Measurements from ENCODE around the gene ZNF106.
A peak's percentile ranks its signal among the peaks of the same experiment; 100 is the strongest.

ZNF106 gene

DNA sequence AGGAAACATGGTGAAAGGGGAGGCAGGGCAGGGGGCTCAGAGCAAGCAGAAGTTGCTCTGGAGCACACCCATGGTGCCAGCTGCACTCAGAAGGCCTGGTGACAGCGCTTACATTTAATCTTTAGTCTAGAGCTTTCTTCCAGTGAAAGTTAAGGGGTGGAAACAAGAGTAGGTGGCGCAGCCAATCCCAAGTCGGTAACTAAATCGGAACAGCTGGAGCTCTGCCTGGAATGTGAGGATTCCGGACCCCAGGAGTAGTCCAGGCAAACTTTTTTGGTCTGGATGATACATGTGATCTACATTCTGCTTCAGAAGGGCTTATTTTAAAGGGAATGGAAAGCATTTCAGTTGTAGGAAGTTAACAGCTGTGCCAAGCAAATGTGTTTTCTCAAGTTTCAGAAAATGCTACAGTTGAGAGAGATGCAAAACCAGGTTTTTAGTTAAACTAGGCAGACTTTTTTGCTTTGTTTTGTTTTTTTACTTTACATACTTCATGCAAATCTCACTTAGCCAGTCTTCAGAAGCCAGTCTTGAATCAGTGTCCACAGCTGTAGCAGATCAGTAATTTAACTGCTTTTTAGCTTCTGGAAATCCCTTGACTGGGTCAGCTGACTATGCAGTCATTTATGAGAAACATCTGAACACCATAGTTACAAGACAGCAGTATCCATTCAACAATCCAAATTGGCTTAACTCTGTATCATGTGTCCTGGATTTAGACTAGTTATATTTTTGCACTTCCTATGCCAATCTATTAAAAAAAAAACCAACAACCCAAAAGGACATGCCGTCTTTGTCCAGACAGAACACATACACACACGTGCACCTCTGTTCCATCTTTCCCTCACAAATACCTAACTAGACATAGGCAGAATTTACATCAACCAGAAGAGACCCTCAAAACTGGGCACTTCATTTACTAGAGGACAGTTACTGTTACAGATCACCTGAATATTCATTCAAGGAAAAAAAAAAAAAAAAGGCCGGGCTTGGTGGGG, 33.2 kb downstream of the ZNF106 start:
- in situ Hi-C loops (cut with HindIII; ENCODE audit: low pct_unique_long_range_greater_than_20kb, low sequenced_read_pairs), result no loop called here
- TF ChIP-seq JUND (IDR thresholded peaks at IDR 0.05; ENCODE audit: low read depth), result no peak
- DNase-seq (ENCODE audit: low read depth in 1 of 2, low spot score in 1 of 2), result no peak

DNA sequence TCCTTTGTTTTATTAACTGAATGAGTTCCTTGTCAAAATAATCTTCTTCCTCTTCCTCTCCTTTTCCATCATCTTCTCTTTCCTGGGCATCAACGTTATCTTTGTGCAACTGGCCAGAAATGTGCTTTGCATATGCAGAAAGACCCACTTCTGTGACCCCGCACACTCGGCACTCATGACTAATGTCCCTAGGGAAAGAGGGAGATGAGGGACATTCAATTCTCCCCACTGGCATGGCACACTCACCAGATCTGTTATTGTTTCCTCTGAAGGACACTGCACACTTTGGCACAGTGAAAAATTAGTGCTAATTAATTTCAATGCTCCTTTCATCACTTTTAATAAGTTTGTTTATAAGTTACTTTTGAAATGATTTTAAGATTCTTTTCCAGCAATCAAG, 34.0 kb downstream of the ZNF106 start:
- TF ChIP-seq JUND (IDR thresholded peaks at IDR 0.05; ENCODE audit: low read depth), result no peak
- DNase-seq (ENCODE audit: low read depth in 1 of 2, low spot score in 1 of 2), result no peak
- in situ Hi-C loops (cut with HindIII; ENCODE audit: low pct_unique_long_range_greater_than_20kb, low sequenced_read_pairs), result no loop called here

DNA sequence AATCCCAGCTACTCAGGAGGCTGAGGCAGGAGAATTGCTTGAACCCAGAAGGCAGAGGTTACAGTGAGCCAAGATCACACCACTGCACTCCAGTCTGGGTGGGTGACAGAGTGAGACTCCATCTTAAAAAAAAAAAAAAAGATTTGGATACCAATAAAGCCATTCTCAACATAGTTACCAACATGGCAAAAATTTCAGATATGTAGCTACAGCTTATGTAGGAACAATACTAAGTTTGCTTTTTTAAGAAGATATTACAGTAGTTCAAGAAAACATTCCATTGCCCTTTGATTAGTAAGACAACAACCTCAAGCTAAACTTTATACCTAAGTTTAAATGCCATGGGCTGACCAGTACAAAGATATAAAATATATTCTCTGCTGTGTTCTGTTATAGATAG, 34.4 kb downstream of the ZNF106 start:
- no peak for DNase-seq (ENCODE audit: low read depth in 1 of 2, low spot score in 1 of 2)
- in situ Hi-C loops (cut with HindIII; ENCODE audit: low pct_unique_long_range_greater_than_20kb, low sequenced_read_pairs), result no loop called here
- TF ChIP-seq JUND (IDR thresholded peaks at IDR 0.05; ENCODE audit: low read depth), result no peak

DNA sequence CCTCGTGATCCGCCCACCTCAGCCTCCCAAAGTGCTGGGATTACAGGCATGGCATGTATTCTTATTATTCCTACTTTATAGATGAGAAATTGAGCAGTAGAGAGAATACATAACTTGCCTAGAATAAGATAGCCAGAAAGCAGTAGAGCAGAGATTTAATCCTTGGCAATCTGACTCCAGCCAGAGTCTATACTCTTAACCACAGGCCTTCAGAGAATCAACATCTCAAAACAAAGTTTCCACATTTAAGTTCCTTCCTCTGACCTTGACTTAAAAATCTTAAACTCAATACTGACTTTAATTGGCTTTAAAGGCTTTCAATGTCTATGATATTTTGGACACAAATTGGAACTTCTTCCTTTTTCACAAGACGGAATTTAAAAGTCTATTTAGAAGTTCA, 37.1 kb downstream of the ZNF106 start:
- no peak for TF ChIP-seq JUND (IDR thresholded peaks at IDR 0.05; ENCODE audit: low read depth)
- DNase-seq (ENCODE audit: low read depth in 1 of 2, low spot score in 1 of 2), result no peak
- in situ Hi-C loops (cut with HindIII; ENCODE audit: low pct_unique_long_range_greater_than_20kb, low sequenced_read_pairs), result no loop called here

DNA sequence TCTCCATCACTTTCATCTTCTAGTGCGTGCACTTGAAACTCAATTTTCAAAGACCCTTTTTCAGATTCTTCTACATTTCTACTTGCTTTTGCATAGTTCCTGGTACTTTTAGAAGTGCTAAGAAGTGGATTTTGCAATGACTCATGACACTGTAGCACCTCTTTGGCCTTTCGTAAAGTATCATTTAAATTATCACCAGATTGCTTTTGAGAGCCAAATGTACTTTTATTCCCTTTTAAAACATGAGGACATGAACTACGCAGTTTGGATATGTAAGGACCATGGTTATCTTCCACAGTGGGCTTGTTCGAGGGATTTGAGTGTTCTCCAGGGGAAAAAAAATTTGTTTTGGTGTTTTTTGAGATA, 40.5 kb downstream of the ZNF106 start:
- in situ Hi-C loops (cut with HindIII; ENCODE audit: low pct_unique_long_range_greater_than_20kb, low sequenced_read_pairs), result no loop called here
- no peak for TF ChIP-seq JUND (IDR thresholded peaks at IDR 0.05; ENCODE audit: low read depth)
- DNase-seq (ENCODE audit: low read depth in 1 of 2, low spot score in 1 of 2), result no peak

DNA sequence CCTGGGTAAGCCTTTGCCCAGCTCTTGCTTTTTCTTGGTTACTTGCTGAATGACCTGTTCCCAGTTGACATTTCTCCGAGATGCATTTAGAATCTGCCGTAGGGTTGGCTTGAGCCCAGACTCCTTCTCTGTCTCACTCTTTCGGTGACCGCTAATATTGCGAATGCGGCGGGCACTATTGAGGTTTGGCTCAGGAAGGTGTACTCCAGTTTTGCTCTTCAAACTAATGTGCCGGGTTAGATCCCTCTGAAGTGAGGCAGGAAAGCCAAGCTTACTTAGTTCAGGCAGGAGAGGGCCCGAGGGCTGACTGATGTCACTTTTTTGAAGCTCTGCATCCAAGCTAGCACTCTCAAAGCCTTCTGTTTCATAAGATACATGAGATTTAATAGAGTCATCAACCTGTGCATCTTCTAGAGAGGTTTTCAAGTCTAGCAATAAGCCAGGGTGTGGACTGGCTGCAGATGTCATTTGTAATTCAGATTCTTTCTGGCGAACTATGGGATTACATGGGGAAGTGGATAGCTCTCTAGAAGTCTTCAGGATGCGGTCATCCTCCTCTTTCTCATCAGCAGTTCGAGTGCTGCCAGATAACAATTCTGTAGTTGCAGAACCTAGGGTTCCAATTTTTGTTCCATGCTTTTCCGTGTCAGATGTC, 41.0 kb downstream of the ZNF106 start:
- no peak for TF ChIP-seq JUND (IDR thresholded peaks at IDR 0.05; ENCODE audit: low read depth)
- in situ Hi-C loops (cut with HindIII; ENCODE audit: low pct_unique_long_range_greater_than_20kb, low sequenced_read_pairs), result no loop called here
- no peak for DNase-seq (ENCODE audit: low read depth in 1 of 2, low spot score in 1 of 2)

DNA sequence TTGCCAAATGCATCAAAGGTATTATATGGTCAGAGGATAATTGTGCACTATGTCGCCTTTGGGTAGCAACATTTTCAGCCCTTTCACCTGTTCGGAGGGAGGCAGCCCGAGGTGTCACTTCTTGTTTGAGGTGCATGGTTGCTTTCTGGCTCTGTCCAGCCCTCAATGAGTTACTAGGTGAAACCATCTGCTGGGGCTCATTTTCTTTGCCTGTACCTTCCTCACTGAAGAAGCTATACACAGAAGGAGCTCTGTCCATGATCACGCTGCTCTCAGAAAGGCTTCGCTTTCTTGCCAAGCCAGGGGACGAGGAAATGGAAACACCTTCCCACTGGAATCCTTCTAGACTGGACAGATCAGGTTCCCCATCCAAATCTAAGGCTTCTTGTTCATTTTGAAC, 42.7 kb downstream of the ZNF106 start:
- TF ChIP-seq JUND (IDR thresholded peaks at IDR 0.05; ENCODE audit: low read depth), result no peak
- in situ Hi-C loops (cut with HindIII; ENCODE audit: low pct_unique_long_range_greater_than_20kb, low sequenced_read_pairs), result no loop called here
- DNase-seq (ENCODE audit: low read depth in 1 of 2, low spot score in 1 of 2), result no peak

DNA sequence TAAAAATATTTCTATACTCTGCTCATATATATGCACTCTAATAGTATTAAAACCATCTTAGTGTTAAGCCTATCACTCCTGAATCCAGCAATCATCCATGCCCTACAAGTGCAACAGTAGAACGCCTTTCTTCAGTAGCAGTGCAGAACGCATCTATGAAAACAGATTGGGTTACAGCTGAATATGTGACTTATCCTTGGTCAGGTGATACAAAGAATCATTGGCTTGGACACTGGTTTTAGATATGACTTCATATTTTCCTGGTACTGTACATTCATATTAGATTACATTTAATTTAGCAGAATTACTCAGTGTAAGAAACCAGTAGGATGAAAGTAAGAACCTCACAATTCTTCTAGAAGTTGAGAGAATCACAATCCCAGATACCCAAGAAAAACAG, 43.3 kb downstream of the ZNF106 start:
- in situ Hi-C loops (cut with HindIII; ENCODE audit: low pct_unique_long_range_greater_than_20kb, low sequenced_read_pairs), result no loop called here
- no peak for TF ChIP-seq JUND (IDR thresholded peaks at IDR 0.05; ENCODE audit: low read depth)
- DNase-seq (ENCODE audit: low read depth in 1 of 2, low spot score in 1 of 2), result no peak

DNA sequence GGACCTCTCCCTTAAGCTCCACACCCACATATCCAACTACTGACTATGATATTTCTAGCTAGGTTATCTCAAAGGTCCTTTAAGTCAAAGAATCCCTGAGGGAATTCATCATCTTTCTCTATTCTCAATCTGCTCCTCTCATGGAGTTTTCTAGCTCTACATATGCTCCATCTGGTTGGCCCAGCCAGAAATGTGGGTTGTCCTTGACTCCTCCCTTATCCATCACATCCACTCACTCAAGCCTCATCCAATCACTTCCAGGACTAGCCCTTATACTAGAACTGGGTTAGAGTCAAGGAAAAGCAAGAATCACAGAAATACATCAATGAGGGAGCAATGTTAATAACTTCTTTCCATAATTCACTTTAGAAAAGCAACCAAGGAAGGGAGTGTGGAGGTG, 45.4 kb downstream of the ZNF106 start:
- in situ Hi-C loops (cut with HindIII; ENCODE audit: low pct_unique_long_range_greater_than_20kb, low sequenced_read_pairs), result no loop called here

DNA sequence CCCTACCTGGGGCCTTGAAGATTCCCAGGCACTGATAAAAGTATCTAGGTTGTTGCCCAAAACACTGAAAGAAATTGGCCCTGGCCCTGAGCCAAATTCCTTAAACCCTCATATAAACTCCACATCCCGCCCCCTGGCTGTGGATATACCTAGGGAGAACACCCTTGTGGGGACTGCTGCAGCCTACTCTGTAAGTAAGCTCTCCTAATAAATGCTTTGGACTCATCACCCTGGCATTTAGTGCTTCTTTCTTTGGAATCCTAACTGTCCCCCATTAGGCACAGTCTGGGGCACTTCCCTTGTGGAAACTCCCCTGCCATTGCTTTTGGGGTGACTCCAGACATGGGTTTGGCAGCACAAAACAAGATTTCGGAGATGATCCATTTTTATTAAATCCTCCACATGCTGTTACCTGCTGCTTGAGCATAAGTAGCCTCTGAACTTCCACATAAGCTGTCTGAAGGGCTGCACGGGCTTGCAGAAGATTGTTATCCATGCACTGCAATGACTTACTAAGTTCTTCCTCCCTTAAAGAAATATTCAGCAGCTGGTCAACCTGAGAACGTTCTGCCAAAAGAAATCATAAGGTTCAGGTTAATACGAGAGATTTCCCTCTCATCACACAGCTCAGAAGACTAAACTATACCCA, 46.4 kb downstream of the ZNF106 start:
- in situ Hi-C loops (cut with HindIII; ENCODE audit: low pct_unique_long_range_greater_than_20kb, low sequenced_read_pairs), result no loop called here
- no peak for TF ChIP-seq JUND (IDR thresholded peaks at IDR 0.05; ENCODE audit: low read depth)
- peak in 1 of 2 experiments; percentile 60 for DNase-seq (ENCODE audit: low read depth in 1 of 2, low spot score in 1 of 2)

More for the DNA sequence above, 45.4 kb downstream of the ZNF106 start:
- TF ChIP-seq JUND (IDR thresholded peaks at IDR 0.05; ENCODE audit: low read depth), result no peak
- DNase-seq (ENCODE audit: low read depth in 1 of 2, low spot score in 1 of 2), result no peak

DNA sequence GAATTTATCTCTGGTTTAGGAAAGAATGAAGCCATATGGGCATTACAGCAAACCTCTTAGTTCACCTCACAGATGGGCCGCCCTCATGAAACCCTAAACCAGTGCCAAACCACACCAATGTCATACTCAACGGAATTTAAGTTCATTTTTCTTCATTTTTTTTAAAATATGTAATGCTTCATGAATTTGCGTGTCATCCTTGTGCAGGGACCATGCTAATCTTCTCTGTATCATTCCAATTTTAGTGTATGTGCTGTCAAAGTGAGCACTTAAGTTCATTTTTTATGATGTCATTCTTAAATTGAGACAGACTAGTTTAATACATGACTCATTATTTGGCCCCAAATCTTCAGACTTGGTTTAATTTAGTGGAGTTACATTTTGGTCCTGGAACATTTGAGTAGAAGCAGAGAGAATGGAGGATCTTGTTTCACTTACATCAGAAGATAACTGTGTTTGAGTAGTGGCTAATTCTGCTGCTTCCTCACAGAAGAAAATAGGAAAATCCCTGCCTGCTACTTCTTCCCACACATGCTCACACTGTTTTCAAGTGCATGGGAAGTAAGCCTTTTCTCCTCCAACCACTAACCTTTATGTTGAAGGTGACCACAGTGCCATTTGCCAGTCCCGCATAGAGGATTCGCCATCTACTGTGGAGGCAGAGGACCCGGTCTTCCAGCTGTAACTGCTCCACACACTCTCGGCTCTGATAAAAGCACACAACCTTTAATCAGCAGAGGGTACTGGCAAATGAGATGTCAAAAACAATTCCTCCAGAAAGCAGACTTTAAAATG, 63.3 kb downstream of the ZNF106 start:
- in situ Hi-C loops (cut with HindIII; ENCODE audit: low pct_unique_long_range_greater_than_20kb, low sequenced_read_pairs), result no loop called here
- no peak for TF ChIP-seq JUND (IDR thresholded peaks at IDR 0.05; ENCODE audit: low read depth)
- no peak for DNase-seq (ENCODE audit: low read depth in 1 of 2, low spot score in 1 of 2)

DNA sequence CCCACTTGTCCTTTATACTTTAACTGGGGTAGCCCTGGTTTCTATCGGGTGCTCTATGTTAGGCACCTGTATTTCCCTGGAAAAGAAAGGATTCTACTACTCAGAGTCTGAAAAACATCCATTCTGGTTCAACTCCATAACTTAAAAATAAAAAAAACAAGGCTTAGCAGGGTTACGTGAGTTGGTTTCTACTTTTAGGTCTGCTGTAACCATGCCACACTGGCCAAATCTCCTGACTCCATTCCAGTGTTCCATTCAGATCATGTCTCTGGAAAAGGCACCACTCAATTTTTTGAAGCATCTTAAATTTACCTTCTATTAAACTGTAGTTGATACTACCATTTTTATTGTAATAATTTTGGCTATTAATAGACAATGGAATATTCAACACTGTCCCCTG, 69.6 kb downstream of the ZNF106 start:
- in situ Hi-C loops (cut with HindIII; ENCODE audit: low pct_unique_long_range_greater_than_20kb, low sequenced_read_pairs), result no loop called here
- no peak for TF ChIP-seq JUND (IDR thresholded peaks at IDR 0.05; ENCODE audit: low read depth)
- no peak for DNase-seq (ENCODE audit: low read depth in 1 of 2, low spot score in 1 of 2)
